Measurements from ENCODE around the gene MOV10L1. TPM values are rescaled to one million over a fixed set of nuclear protein-coding genes. Genes with fewer than 3 reads are reported as not detected.
A peak's percentile ranks its signal among the peaks of the same experiment; 100 is the strongest.
"Not testable (repeated sequence)": the region's sequence is repeated elsewhere in the genome, so short reads cannot be mapped to it uniquely, and the experiment has no call there.

The MOV10L1 gene
- total RNA-seq, 1 experiment from 2014 or later, result not detected

DNA sequence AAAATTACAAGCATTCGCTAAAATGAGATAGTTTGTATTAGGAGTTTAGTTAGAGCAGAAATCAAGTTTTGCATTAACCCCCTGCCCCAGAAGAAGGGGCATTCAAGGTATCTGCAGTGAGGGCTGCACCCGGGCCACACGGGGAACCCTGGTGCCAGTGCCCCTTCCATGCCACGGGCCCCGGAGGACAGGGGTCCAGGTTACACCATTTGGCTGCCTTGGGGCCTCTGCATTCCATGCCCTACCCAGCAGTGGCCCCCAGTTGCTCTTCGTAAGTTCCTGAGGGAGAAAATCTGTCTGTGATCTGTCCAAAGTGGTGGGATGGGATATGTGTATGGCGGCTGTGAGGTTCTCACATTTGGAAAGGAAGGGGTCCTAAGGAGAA, 63.9 kb downstream of the MOV10L1 start:
- no peak for DNase-seq (ENCODE audit: low spot score)

DNA sequence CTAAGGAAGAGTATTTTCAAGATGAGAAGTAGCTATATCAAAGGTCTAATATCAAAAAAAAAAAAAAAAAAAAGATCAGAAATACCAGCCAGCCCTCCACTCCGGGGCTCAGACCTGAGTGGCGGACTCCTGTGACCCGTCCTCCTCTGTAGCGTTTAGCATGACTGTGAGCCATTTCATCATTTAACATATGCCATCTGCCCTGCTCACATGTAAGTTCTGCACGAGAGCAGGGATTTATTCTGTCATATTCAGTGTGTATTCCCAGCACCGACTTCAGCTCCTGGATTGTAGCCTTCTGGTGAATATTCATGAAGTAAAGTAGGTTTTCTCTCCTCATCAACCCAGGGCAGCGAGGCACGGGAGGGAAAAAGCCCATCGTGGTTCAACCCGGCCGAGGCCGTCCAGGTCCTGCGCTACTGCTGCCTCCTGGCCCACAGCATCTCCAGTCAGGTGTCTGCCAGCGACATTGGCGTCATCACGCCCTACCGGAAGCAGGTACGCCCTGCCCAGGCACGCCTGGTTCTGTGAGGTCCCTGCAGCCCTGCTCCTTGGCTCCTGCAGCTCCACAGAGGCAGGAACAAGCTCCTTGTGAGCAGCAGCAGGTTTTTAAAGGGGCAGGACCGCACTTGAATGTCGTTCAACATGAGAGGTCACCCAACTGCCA, 68.0 kb downstream of the MOV10L1 start:
- DNase-seq (ENCODE audit: low spot score), result peak; percentile 66

DNA sequence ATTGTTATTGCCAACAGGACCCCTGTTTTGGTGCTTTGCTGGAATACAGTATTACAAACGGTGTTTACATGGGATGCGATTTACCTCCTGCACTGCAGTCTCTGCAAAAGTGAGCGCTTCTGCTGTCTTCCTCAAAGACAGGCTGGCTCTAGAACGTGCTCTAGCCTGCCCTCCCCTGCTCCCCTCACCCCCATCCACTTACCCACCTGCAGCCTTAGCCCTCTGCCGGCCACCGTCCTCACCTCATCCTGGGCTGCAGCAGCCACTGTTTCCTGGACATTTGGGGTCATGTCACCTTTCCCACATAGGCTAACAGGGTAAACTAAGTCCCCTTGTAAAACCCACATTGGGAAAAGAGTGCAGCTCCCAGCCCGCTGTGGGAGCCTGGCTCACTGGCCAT, 71.1 kb downstream of the MOV10L1 start:
- no peak for DNase-seq (ENCODE audit: low spot score)

DNA sequence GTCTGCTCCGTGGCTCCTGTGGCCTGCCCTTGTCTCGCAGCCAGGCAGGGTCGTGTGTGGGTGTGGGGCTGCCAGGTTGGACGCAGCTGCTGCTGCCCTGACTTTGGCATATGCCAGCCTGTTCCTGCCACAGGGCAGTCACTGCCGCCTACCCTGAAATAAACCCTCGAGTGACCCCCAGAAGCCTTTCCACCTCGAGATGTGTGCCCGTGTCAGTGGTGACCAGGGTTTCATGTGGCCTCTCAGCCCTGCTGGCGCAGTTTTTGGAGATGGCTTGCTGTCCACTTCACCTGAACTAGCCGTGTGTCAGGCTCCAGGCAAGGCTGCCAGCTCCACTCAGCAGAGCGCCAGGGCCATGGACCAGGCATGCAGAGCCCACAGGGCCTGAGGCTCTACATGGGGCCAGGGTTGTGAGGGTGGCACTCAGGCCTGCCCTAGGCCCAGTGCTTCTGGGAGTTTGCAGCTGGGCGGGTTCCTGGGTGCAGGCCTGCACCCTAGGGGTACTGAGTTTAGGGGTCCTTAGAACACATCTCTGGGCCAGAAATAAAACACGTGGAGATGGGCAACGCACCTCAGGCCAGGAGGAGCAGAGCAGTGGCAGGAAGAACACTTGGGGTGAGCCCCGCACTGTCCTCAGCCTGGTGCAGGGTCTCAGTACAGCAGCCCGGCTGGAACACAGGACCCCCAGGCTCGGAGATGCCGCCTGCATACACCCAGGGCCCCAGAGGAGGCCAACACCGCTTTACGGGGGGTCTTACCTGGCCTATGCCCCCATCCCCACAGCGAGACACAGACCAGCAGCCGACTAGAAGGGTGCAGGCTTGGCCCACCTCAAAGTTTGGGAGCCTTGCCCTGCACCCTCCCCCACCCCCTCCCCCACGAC, 71.9 kb downstream of the MOV10L1 start:
- DNase-seq (ENCODE audit: low spot score), result no peak

DNA sequence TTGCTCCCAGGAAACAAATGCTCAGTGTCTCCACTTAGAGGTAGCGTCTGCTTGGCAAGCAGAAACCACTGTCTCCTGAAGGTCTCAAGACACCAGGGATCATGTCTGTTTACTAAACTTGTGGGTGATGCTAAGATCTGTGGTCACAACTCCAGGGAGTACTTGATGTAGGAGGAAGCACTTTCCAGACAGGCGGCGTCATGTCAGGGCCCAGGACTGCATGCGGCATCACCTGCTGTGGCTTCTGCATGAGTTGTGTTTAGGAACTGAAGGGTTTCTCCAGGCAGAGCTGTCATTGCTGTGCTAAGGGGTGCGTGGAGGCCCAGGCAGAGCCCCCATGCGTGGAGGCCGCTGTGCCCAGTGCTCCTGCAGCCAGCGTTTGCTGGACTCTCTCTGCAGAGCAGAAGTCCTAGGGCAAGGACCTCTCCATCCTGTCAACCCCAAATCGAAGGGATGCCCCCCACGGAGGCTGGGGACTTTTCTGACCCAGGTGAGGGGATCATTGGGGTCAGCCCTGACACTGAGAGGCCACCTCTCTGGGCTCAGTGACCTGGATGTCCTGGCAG, 72.7 kb downstream of the MOV10L1 start:
- DNase-seq (ENCODE audit: low spot score), result no peak

DNA sequence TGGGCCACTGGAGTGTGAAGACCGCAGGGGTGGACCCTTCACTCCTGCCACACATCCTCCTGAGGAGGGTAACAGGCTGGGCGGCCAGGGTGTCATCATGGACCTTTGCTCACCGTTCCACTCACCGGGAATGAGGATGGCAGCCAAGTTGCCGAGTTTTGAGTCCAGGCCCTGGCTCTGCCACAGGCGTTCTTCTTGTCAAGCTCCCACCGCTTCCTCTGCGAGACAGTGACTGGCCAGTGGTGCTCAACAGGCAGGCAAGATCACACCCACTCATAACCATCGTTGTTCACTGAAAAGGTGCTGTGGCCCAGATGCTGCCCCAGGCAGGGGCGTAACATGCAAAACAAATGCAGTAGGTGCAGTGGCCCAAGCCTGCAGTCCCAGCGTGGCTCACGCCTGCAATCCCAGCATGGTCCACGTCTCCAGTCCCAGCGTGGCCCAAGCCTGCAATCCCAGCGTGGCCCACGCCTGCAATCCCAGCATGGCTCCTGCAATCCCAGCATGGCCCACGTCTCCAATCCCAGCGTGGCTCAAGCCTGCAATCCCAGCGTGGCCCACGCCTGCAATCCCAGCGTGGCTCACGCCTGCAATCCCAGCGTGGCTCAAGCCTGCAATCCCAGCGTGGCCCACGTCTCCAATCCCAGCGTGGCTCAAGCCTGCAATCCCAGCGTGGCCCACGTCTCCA, 75.8 kb downstream of the MOV10L1 start:
- DNase-seq (ENCODE audit: low spot score), result no peak

DNA sequence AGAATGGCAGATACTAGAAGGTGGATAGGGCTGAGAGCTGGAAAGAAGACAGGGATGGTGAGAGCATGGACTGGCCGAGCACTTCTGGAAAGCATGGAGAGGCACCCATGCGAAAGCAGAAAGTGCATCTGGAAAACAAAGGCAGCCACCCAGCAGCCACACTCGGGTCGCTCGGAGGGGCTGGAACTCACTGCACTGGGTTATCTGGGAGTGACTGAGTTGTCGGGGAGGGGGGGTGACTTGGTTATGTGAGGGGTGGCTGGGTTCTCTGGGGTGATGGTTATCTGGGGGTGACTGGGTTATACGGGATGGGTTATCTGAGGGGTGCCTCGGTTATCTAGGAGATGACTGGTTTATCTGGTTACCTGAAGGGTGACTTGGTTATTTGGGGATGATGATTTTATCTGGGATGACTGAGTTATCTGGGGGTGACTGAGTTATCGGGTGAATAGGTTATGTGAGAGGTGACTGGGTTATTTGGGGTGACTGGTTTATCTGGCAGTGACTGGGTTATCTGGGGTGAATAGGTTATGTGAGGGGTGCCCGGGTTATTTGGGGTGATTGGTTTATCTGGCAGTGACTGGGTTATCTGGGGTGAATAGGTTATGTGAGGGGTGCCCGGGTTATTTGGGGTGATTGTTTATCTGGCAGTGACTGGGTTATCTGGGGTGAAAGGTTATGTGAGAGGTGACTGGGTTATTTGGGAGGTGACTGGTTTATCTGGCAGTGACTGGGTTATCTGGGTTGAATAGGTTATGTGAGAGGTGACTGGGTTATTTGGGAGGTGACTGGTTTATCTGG, 78.1 kb downstream of the MOV10L1 start:
- no peak for DNase-seq (ENCODE audit: low spot score)

DNA sequence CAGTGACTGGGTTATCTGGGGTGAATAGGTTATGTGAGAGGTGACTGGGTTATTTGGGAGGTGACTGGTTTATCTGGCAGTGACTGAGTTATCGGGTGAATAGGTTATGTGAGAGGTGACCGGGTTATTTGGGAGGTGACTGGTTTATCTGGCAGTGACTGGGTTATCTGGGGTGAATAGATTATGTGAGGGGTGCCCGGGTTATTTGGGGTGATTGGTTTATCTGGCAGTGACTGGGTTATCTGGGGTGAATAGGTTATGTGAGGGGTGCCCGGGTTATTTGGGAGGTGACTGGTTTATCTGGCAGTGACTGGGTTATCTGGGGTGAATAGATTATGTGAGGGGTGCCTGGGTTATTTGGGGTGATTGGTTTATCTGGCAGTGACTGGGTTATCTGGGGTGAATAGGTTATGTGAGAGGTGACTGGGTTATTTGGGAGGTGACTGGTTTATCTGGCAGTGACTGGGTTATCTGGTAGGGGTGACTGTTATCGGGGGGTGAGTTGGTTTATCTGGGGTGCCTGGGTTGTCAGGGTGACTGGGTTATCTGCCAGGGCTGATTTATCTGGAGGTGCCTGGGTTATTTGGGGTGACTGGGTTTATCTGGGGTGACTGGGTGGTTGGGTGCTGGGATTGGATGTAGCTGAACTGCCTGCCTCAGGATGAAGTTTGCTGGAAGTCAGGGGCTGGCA, 78.8 kb downstream of the MOV10L1 start:
- DNase-seq (ENCODE audit: low spot score), result not testable (repeated sequence)

DNA sequence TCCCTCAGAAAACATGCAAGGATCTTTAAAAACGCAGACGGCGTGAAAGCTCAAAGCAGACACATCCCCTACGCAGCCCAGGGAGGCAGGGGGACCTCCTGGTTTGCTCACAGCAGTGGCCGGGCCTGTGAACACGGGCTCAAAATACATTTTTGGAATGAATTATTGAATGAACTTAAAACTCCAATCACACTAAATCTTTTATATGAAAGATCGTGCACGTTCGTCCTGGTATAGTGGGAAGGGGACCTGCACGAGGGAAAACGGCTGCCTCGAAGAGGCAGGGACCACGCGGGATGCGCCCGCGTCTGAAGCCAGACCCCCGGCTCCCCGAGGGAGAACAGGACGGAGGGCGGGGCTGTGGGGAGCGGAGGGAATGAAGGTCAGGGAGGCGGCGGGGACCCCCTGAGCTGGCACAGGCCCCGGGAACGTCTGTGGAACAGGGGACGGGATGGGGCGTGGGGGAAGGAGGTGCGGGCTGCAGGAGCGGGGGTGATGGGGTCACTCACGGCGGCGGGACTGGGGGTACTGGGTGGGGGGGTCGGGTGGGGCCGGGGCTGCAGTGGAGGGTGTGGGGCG, 79.5 kb downstream of the MOV10L1 start:
- no peak for DNase-seq (ENCODE audit: low spot score)

DNA sequence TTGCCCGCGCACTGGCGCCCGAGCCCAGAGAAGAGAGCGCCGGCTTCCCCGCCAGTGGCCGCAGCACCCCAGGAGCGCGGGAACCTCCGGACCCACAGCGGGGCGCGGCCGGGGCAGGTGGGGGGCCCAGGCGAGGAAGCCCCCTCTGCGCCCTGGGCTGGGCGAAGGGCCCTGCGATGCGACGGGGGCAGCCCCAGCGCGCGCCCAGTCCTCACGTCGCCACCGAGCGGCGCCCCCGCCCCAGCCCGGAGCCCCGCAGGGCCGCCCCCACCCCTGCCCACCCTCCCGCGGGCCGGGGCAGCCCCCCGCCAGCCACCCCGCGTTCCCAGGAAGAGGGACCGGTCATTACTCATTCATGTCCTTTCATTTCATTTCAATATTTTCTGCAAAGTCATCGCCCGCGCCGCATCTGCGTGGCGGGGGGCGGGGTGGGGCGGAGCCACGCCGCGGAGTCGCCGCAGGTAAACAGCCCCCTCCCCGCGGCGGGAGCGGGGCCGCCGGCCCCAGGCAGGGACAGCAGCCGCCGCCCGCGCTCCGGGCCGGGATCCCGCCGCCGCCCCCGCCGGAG, 80.1 kb downstream of the MOV10L1 start:
- DNase-seq (ENCODE audit: low spot score), result no peak

DNA sequence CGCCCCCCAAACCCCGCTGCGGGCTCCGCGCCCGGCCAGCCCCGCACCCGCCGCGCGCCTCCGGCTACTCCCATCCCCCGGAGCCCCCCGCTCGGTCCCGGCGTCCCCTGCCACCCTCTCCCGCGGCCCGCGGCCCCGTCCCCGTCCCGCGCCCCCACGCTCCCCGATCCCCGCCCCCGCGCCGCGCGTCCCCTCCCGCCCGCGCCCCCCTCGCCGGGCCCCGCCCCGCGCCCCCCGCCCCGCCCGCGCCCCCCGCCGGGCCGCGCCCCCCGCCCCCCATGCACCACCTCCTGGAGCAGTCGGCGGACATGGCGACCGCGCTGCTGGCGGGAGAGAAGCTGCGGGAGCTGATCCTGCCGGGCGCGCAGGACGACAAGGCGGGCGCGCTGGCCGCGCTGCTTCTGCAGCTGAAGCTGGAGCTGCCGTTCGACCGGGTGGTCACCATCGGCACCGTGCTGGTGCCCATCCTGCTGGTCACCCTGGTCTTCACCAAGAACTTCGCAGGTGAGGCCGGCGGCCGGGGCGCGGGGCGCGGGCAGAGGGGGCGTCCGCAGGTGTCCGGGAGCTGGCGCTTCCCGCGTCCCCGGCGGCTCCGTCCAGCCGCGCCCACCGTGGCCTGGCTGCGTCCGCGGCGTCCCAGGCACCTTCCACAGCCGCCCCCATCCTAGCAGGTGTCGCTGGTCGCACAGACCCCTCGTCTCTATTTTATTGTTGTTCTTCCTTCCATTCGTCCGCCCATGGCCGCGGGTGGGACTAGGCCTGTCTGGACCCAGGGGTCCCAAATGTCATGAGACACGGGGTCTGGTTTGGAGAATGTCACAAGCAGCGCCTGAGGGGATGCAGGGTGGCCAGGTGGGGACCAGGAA, 80.9 kb downstream of the MOV10L1 start, which contains the start of gene PANX2:
Gene PANX2 (plus strand): TSS at position 279 of the 866 bp plus-strand sequence. CDS start 0 bp downstream, at position 279.
- no peak for DNase-seq (ENCODE audit: low spot score)

DNA sequence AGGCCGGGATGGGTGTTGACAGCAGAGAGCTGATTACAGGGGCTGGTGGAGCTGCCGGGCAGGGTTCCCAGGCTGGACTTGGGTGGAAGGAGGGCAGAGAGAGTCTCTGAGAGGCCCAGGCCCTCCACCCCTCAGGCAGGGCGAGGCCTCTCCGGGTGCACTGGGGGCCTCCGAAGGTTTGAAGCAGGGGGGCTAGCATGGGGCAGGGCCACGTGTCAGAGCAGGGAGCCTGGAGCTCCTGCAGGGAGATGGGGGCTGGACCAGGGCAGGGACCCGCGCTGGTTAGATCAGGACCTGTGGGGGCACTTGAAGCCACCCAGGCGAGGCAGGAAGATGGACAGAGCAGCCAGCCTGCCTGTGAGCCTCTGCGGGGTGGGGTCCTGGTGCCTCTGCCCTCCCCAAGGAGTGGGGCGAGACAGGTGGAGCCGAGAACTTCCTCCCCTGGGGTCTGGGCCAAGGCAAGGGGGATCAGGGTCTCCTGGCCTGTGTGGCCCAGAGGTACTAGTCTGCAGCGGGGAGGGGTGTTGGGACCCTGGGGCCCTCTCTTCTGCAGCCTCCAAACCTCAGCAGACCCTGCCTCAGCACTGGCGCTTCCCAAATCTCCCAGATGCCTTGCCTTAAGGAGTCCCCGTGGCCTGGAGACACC, 81.6 kb downstream of the MOV10L1 start:
- no peak for DNase-seq (ENCODE audit: low spot score)

DNA sequence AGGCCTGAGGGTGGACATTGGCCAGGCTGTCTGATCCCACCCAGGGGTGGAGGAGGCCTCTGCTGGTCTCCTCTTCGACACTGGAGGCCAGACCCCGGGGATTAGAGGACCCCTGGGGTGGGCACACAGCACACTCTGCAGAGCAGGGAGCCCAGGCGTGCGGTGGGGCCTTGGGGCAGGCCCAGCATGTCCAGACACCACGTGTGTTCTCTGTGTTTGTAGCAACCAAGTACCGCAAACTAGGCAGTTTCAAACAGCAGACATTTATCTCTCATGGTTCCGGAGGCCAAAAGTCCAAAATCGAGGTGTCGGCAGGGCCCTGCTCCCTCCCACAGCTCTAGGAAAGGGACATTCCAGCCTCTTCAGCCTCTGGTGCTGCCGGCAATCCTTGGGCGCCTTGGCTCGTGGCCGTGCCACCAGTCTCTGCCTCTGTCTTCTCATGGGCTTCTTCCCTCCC, 82.2 kb downstream of the MOV10L1 start:
- DNase-seq (ENCODE audit: low spot score), result no peak

DNA sequence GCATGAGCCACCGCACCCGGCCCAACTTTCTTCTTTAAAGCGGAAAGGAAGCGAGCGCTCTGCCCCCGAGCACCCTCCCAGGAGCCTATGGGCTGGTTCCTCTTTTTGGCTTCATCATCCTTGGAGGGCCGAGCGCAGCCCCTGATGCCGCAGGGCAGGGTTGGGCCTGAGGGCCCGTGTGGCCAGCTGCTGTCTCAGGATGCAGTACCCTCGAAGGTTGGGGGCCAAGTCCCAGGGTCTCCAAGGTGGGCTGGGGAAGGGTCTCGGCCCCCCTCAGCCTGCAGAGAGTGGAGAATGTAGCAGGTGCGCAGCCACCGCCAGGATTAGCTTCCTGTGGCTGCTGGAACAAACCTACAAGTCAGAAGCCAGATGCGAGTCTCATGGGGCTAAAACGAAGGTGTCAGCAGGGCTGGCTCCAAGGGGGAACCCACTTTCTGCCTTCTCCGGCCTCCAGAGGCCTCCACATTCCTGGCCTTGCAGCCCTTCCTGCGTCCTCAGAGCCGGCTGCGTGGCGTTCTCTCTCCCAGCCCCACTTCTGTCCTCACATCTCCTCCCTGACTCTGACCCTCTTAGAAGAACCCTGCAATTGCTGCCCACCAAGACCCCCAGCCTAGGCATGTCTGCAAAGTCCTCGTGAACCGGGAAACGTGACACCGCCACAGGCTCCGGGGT, 83.6 kb downstream of the MOV10L1 start:
- no peak for DNase-seq (ENCODE audit: low spot score)

DNA sequence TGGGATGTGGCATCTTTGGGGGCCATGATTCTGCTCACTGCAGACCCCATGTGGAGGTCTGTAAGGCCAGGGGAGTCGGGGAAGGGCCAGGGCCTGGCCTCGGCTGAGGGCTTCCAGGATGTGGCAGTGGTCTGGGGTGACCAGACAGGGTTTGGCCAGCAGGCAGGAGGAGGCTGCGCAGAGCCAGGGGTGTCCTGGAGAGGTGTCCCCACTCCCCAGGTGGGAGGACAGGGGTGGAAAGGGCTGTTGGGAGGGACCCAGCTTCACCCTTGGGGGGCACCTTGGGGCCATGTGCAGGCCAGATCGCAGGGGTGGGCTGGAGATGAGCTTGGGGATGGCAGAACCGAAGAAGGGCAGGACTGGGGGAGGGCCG, 84.2 kb downstream of the MOV10L1 start:
- DNase-seq (ENCODE audit: low spot score), result no peak

DNA sequence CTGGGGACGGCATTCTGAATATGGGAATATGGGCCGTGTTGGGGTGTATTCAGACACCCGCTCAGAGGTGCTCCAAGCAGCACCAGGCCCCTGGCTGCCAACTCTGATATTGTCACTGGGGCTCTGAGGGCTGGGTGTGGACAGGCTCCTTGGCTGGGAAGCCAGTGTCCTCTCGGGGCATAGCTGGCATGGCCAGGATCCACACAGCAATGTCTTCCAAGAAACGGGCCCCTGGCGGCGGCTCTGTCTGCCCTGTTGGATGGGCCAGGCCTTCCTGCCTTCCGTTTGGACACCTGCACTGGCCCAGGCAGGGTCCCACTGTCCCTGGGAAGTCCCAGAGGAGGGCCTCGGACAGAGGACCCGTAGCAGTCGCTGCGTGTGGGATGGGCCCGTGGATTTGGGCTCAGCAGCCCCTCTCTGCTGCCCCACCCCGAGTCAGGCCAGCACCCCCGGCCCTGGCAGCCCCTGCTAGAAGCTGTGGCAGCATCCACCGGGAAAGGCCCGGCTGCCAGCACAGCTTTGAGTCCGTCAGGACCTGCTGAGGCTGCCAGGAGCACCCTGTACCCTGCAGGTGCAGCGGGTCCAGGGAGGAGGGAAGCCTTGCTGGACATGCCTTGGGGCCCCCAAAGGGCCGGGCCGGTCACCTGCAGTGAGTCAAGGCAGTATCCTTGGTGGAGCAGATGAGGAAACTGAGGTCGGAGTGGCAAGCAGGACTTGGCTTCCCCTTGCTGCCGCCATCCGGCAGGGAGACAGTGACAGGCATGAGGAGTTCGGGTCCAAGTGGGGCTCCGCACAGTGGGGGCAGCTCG, 84.8 kb downstream of the MOV10L1 start:
- no peak for DNase-seq (ENCODE audit: low spot score)

DNA sequence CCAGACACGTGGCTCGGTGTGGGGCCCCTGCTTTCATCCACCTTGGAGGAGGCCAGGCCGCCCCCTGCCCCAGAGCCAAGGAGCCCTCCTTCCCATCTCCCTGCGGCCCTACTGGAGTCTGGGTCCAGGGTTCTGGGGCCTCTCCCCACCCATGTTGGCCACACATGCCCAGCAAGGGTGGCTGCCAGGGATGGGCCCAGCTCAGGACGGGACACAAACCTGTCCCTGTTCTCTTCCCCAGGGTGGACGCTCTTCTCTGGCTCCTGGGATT, 85.3 kb downstream of the MOV10L1 start:
- DNase-seq (ENCODE audit: low spot score), result no peak

Measured in HT-29 (cell line).